Measurements from ENCODE around the gene LSM3.
"Not testable (repeated sequence)": the region's sequence is repeated elsewhere in the genome, so short reads cannot be mapped to it uniquely, and the experiment has no call there.

LSM3 gene

GRCh38 chr3:14223595-14223994, 45.0 kb downstream of the LSM3 start:
- H3K27me3 ChIP-seq (ENCODE audit: insufficient read depth, poor library complexity, severe bottlenecking) = no peaks in the 10 kb centered on the region
- no peak for DNase-seq (ENCODE audit: low read depth in 1 of 2, low spot score in 1 of 2)
- H3K4me3 ChIP-seq (replicated peaks; ENCODE audit: insufficient read depth, low read length) = no peak overlapping the region
- no peak for TF ChIP-seq CTCF (IDR thresholded peaks at IDR 0.05; ENCODE audit: insufficient read depth, low read length)
- TF ChIP-seq REST (IDR thresholded peaks at IDR 0.05; ENCODE audit: insufficient replicate concordance, low read depth) = no peak
- TF ChIP-seq POLR2AphosphoS5 (IDR thresholded peaks at IDR 0.05; ENCODE audit: low read depth) = no peak
- TF ChIP-seq SPI1 (IDR thresholded peaks at IDR 0.05; ENCODE audit: borderline replicate concordance, low read depth) = no peak
- no peak for TF ChIP-seq GABPA (IDR thresholded peaks at IDR 0.05; ENCODE audit: low read depth)
- H3K27ac ChIP-seq (replicated peaks) = no peak overlapping the region

GRCh38 chr3:14224895-14225294, 46.3 kb downstream of the LSM3 start:
- H3K27ac ChIP-seq (replicated peaks) = no peak overlapping the region
- TF ChIP-seq REST (IDR thresholded peaks at IDR 0.05; ENCODE audit: insufficient replicate concordance, low read depth) = no peak
- no peak overlapping the region for H3K4me3 ChIP-seq (replicated peaks; ENCODE audit: insufficient read depth, low read length)
- DNase-seq (ENCODE audit: low read depth in 1 of 2, low spot score in 1 of 2) = no peak
- H3K27me3 ChIP-seq (ENCODE audit: insufficient read depth, poor library complexity, severe bottlenecking) = no peaks in the 10 kb centered on the region

- no peak overlapping the region for H3K4me3 ChIP-seq (replicated peaks; ENCODE audit: insufficient read depth, low read length)
- H3K27me3 ChIP-seq (ENCODE audit: insufficient read depth, poor library complexity, severe bottlenecking) = no peaks in the 10 kb centered on the region
- TF ChIP-seq GABPA (IDR thresholded peaks at IDR 0.05; ENCODE audit: low read depth) = no peak
- TF ChIP-seq REST (IDR thresholded peaks at IDR 0.05; ENCODE audit: insufficient replicate concordance, low read depth) = no peak
- TF ChIP-seq SPI1 (IDR thresholded peaks at IDR 0.05; ENCODE audit: borderline replicate concordance, low read depth) = peak; percentile 66
- H3K27ac ChIP-seq (replicated peaks) = no peak overlapping the region
- peak; percentile 24 to 39 for DNase-seq (ENCODE audit: low read depth in 1 of 2, low spot score in 1 of 2)
Observed at GRCh38 chr3:14225421-14225820, 46.8 kb downstream of the LSM3 start.

- not testable (repeated sequence) for H3K27ac ChIP-seq (replicated peaks); H3K4me3 ChIP-seq (replicated peaks; ENCODE audit: insufficient read depth, low read length); DNase-seq (ENCODE audit: low read depth in 1 of 2, low spot score in 1 of 2); H3K27me3 ChIP-seq (ENCODE audit: insufficient read depth, poor library complexity, severe bottlenecking)
Observed at GRCh38 chr3:14226351-14226750, 47.7 kb downstream of the LSM3 start.

DNA sequence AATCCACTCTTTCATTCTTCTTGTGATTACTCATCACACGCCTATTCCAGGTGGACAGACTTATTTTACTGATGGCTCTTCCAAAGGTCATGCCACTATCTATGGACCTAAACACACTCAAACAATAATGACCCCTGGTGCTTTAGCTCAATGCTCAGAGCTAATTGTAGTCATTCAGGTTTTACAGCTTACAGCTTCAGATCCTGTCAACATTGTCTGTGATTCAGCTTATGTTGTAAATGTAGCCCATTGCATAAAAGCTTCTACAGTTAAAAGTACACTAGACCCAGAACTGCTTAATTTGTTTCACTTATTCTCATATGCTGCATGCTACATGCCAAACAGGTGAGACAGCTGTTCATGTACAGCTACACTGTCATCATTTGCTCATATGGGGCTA, 49.2 kb downstream of the LSM3 start:
- H3K27me3 ChIP-seq (ENCODE audit: insufficient read depth, poor library complexity, severe bottlenecking) = no peaks in the 10 kb centered on the region
- H3K27ac ChIP-seq (replicated peaks) = no peak overlapping the region
- DNase-seq (ENCODE audit: low read depth in 1 of 2, low spot score in 1 of 2) = no peak
- TF ChIP-seq REST (IDR thresholded peaks at IDR 0.05; ENCODE audit: insufficient replicate concordance, low read depth) (no peak), GABPA (IDR thresholded peaks at IDR 0.05; ENCODE audit: low read depth) (no peak), CTCF (IDR thresholded peaks at IDR 0.05; ENCODE audit: insufficient read depth, low read length) (no peak), POLR2AphosphoS5 (IDR thresholded peaks at IDR 0.05; ENCODE audit: low read depth) (no peak), SPI1 (IDR thresholded peaks at IDR 0.05; ENCODE audit: borderline replicate concordance, low read depth) (no peak)
- no peak overlapping the region for H3K4me3 ChIP-seq (replicated peaks; ENCODE audit: insufficient read depth, low read length)
